Activated naive CD8-positive, alpha-beta T cell treated with anti-CD3 and anti-CD28 coated beads, Interleukin-2, amount 50 U/mL, for 16 hours (primary cell): ENCODE measurements around the gene CPN2.

ENCODE experiments used
- DNase-seq: peaks from one replicate; pipeline ENCODE4 v3.0.0-alpha.2; 2020; ENCODE audit warnings: low read depth, low spot score

CPN2 gene

GRCh38 chr3:194294895-194295214, 56.3 kb downstream of the CPN2 start:
- no peak for DNase-seq

- DNase-seq: no peak
Observed at GRCh38 chr3:194294199-194294894, 56.8 kb downstream of the CPN2 start.

- no peak for DNase-seq
Observed at GRCh38 chr3:194293546-194294198, 57.5 kb downstream of the CPN2 start.

GRCh38 chr3:194292331-194292730, 58.8 kb downstream of the CPN2 start:
- DNase-seq: no peak
